HL-60 (cell line): ENCODE results near the gene DOK1.
"Not testable (repeated sequence)": the region's sequence is repeated elsewhere in the genome, so short reads cannot be mapped to it uniquely, and the experiment has no call there.

Source experiments
- DNase-seq, 2 experiments: peaks; one replicate each; pipeline ENCODE4 v3.0.0-alpha.2; 2010 to 2020; ENCODE audit warnings: low read depth in 1 of 2, low spot score in 1 of 2
- H3K27ac ChIP-seq: fragments of 250-450 bp; sonication (Bioruptor Pico); replicated peaks from 2 replicates; pipeline ENCODE4 v1.5.1; 2020; ENCODE audit warnings: mild to moderate bottlenecking, moderate library complexity
- H3K27me3 ChIP-seq: fragments of 250-450 bp; sonication (Bioruptor Pico); 2 replicates; pipeline ENCODE4 v1.5.1; 2021; ENCODE audit warnings: mild to moderate bottlenecking, moderate library complexity; ENCODE audit not compliant: insufficient read depth, poor library complexity, severe bottlenecking
- H3K4me3 ChIP-seq: replicated peaks from 2 replicates; pipeline ENCODE4 v1.5.1; 2011; ENCODE audit warnings: mild to moderate bottlenecking, control low read depth, low read length; ENCODE audit not compliant: insufficient read depth
- CTCF ChIP-seq: IDR thresholded peaks from one replicate; pipeline ENCODE4 v1.5.1; 2011; ENCODE audit warnings: low read length, control low read depth, inconsistent platforms; ENCODE audit not compliant: insufficient read depth
- GABPA ChIP-seq: IDR thresholded peaks from 2 replicates; pipeline ENCODE4 v1.6.1; 2012; ENCODE audit warnings: low read depth
- POLR2AphosphoS5 ChIP-seq: IDR thresholded peaks from 2 replicates; pipeline ENCODE4 v1.6.1; 2012; ENCODE audit warnings: low read depth
- REST ChIP-seq: IDR thresholded peaks from 2 replicates; pipeline ENCODE4 v1.6.1; 2012; ENCODE audit warnings: low read depth; ENCODE audit not compliant: insufficient replicate concordance
- SPI1 ChIP-seq: IDR thresholded peaks from 2 replicates; pipeline ENCODE4 v1.6.1; 2012; ENCODE audit warnings: low read depth, mild to moderate bottlenecking, borderline replicate concordance

The DOK1 gene

GRCh38 chr2:74560591-74560990, 6.1 kb downstream of the DOK1 start:
- no peak for DNase-seq
- TF ChIP-seq SPI1 (no peak), POLR2AphosphoS5 (no peak), REST (no peak), CTCF (no peak), GABPA (no peak)
- Histone ChIP-seq H3K27ac (no peak overlapping the region), H3K27me3 (no peaks in the 10 kb centered on the region), H3K4me3 (no peak overlapping the region)

GRCh38 chr2:74561022-74561421, 6.5 kb downstream of the DOK1 start:
- H3K27me3 ChIP-seq, H3K4me3 ChIP-seq, DNase-seq, H3K27ac ChIP-seq: not testable (repeated sequence)

DNA sequence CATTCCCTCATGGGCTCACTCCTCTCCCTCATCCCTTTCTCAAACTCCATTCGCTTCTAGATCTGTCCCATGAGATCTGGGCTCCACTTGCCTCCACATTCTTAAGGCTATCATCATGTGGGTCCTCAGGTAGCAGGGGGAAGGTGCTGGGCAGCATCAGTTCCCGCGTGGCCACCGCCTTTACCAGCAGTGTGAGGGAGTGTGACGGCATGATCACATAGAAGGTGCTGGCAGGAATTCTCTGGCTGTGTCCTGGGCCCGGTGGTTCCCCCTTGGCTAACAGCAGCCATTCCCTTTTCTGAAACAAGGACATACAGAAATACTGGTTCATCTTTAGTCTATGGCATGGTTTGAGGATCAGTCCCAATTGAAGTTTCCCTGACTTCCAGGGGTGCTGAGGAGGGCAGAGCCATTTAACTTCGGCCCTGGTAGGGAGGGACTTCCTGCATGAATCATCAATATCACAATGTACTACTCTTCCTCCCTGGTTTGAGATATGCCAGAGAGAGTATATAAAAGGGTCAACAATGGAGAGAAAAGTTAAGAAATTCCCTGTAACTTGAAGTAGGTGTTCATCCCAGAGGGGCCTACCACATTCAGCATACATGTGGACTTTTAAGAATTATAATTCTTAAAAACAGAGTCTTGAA, 7.7 kb downstream of the DOK1 start:
- H3K4me3 ChIP-seq, result no peak overlapping the region
- H3K27me3 ChIP-seq, result no peaks in the 10 kb centered on the region
- peak overlapping the region; percentile 32; the same call in 1 of the 2 replicates for H3K27ac ChIP-seq
- no peak for TF ChIP-seq REST
- no peak; the same call in 1 of the 2 replicates for TF ChIP-seq SPI1
- no peak for TF ChIP-seq GABPA
- no peak for TF ChIP-seq POLR2AphosphoS5
- no peak for TF ChIP-seq CTCF
- DNase-seq, result no peak

DNA sequence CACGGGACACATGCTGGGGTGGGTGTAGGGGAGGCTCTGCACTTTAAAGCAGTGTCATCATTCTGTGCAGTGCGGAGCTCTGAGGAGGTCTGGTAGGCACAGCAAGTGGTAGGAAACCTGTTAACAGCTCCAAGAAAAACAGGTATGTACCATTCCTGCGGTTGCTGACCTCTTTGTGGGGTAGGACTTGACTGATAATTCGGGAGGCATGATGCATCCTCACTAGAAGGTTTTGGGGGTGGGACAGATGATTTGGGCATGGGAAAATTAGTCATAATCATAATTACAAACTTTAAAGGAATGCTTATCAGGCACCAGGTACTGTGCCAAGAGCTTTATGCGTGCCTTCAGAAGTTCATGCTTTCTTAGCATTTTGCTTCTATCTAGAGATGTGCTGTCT, 9.7 kb downstream of the DOK1 start:
- Histone ChIP-seq H3K4me3 (no peak overlapping the region), H3K27ac (no peak overlapping the region), H3K27me3 (no peaks in the 10 kb centered on the region)
- DNase-seq, result no peak
- no peak for TF ChIP-seq POLR2AphosphoS5

DNA sequence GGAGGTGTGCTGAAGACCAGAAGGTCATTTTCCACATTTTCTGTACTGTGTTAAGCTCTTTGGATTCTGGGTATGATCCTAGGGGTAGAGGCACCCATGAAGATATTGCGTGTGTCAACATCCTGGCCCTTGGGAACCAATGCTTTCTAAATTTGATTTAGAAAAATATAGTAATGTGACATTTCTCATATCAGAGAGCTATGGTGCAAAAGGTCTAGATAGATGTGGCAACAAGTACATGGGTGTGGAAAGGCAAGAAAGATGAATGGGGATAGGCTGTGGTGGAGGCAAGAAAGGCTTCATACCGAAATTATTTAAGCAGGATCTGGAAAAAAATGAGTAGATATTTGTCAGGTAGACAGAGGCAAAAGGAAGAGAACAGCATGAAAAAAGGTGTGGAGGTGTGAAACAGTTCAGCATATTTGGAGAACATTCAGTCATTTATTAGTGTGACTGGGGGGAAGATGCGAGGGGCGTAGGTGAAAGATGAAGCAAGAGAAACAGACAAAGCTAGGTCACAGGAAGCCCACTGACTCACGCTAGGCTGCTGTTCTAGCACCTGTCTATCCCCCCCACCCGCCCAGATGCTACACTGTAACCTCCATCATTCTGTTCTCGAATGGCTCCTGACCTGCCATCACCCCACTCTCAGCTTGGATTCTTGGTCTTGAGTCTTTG, 11.7 kb downstream of the DOK1 start:
- H3K27me3 ChIP-seq, result no peaks in the 10 kb centered on the region
- TF ChIP-seq POLR2AphosphoS5 (no peak), SPI1 (no peak), REST (no peak), GABPA (no peak), CTCF (no peak)

More for the DNA sequence above, 11.7 kb downstream of the DOK1 start:
- no peak for DNase-seq
- Histone ChIP-seq H3K4me3 (no peak overlapping the region), H3K27ac (no peak overlapping the region)
